ENCODE data around the gene SLC41A1. TPM values are rescaled to one million over a fixed set of nuclear protein-coding genes. Genes with fewer than 3 reads are reported as not detected.

SLC41A1 gene
- total RNA-seq, 3 donors from 2014 or later (not counting 1 experiment from before 2014, with no cell fraction given): 35.3 to 47.1 (median 39.5) TPM

- H3K27me3 Mint-ChIP-seq (ENCODE audit: low read depth in 2 of 2): no peaks in the 10 kb centered on the region
- no peak for DNase-seq
- peak overlapping the region; percentile 61 to 77 for H3K27ac Mint-ChIP-seq
- no peaks in the 10 kb centered on the region for H3K9me3 Mint-ChIP-seq
- H3K36me3 Mint-ChIP-seq: no peaks in the 10 kb centered on the region
- TF ChIP-seq CTCF (IDR thresholded peaks at IDR 0.05): no peak
- intact Hi-C loops (cut with micrococcal nuclease): no loop called here
- WGBS (ENCODE audit: insufficient coverage): 67% methylated on average over 4 of the region's 4 CpGs
- H3K4me3 ChIP-seq (ENCODE audit: low read length): no peak overlapping the region
- no peak for ATAC-seq
- no peaks in the 10 kb centered on the region for H3K36me3 ChIP-seq (ENCODE audit: control insufficient read depth, insufficient read depth, low read length)
- no peaks in the 10 kb centered on the region for H3K9me3 ChIP-seq (ENCODE audit: control insufficient read depth, insufficient read depth, low read length)
- peak overlapping the region; percentile 19 for H3K27ac ChIP-seq (ENCODE audit: low read length)
- H3K27me3 ChIP-seq (ENCODE audit: control insufficient read depth, insufficient read depth, low read length): no peaks in the 10 kb centered on the region
- H3K4me1 Mint-ChIP-seq: peaks cover 52 to 54% of the 10 kb centered on the region in 2 donors
- H3K4me1 ChIP-seq (ENCODE audit: control insufficient read depth, insufficient read depth, low read length): peaks cover 3% of the 10 kb centered on the region
- H3K4me3 Mint-ChIP-seq: no peak overlapping the region
Observed at GRCh38 chr1:205743977-205744376, 69.0 kb downstream of the SLC41A1 start.

DNA sequence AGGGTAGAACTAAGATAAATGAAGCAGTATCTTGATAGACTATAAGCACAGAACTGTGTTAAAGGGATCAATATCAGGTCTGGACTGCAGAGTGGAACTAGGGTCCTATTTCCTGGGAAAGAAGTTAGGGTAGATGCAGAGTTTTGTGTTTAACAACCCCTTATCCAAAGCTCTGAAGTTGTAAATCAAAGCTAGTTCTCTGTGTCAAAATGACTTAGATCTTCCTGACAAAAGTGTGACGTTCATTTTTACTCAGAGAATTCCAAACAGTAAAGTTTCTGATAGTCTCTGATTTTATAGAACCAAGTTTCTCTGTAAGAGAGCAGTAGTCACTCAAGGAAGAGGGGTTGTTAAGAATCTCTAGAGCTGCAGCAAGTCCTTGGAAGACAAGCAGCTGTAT lies 71.3 kb downstream of the SLC41A1 start:
- ATAC-seq: no peak
- Histone ChIP-seq H3K9me3 (ENCODE audit: control insufficient read depth, insufficient read depth, low read length) (no peaks in the 10 kb centered on the region), H3K36me3 (ENCODE audit: control insufficient read depth, insufficient read depth, low read length) (no peaks in the 10 kb centered on the region), H3K27me3 (ENCODE audit: control insufficient read depth, insufficient read depth, low read length) (no peaks in the 10 kb centered on the region), H3K4me1 (ENCODE audit: control insufficient read depth, insufficient read depth, low read length) (no peaks in the 10 kb centered on the region), H3K27ac (ENCODE audit: low read length) (no peak overlapping the region), H3K4me3 (ENCODE audit: low read length) (no peak overlapping the region)
- H3K36me3 Mint-ChIP-seq: no peaks in the 10 kb centered on the region
- DNase-seq: no peak
- WGBS (ENCODE audit: insufficient coverage): 75% methylated on average over 1 of the region's 1 CpG
- H3K27ac Mint-ChIP-seq: peak overlapping the region; percentile 58 to 71
- no peak overlapping the region for H3K4me3 Mint-ChIP-seq
- H3K4me1 Mint-ChIP-seq: peaks cover 42 to 44% of the 10 kb centered on the region in 2 donors
- H3K27me3 Mint-ChIP-seq (ENCODE audit: low read depth in 2 of 2): no peaks in the 10 kb centered on the region
- TF ChIP-seq CTCF (IDR thresholded peaks at IDR 0.05): no peak
- no peaks in the 10 kb centered on the region for H3K9me3 Mint-ChIP-seq
- intact Hi-C loops (cut with micrococcal nuclease): no loop called here

- intact Hi-C loops (cut with micrococcal nuclease): loop anchor here (5.0 kb wide), 1 partner anchor 33 kb away; no protein-coding TSS in a partner anchor
- H3K4me3 ChIP-seq (ENCODE audit: low read length): no peak overlapping the region
- Mint-ChIP-seq H3K27me3 (ENCODE audit: low read depth in 2 of 2) (no peaks in the 10 kb centered on the region), H3K4me3 (no peak overlapping the region), H3K4me1 (peaks cover 38 to 39% of the 10 kb centered on the region in 2 donors), H3K36me3 (no peaks in the 10 kb centered on the region), H3K27ac (peak overlapping the region; percentile 8 to 62), H3K9me3 (no peaks in the 10 kb centered on the region)
- 82% methylated on average over 5 of the region's 5 CpGs for WGBS (ENCODE audit: insufficient coverage)
- no peak for DNase-seq
- no peaks in the 10 kb centered on the region for H3K27me3 ChIP-seq (ENCODE audit: control insufficient read depth, insufficient read depth, low read length)
- H3K4me1 ChIP-seq (ENCODE audit: control insufficient read depth, insufficient read depth, low read length): no peaks in the 10 kb centered on the region
- peaks cover 2% of the 10 kb centered on the region for H3K36me3 ChIP-seq (ENCODE audit: control insufficient read depth, insufficient read depth, low read length)
- H3K27ac ChIP-seq (ENCODE audit: low read length): no peak overlapping the region
- no peak for TF ChIP-seq CTCF (IDR thresholded peaks at IDR 0.05)
- H3K9me3 ChIP-seq (ENCODE audit: control insufficient read depth, insufficient read depth, low read length): no peaks in the 10 kb centered on the region
- ATAC-seq: no peak
Observed at GRCh38 chr1:205739348-205740160, 73.4 kb downstream of the SLC41A1 start.

Other genes starting within 250 kb of the SLC41A1 start
- 100 to 1,000 TPM; 107 to 155 (median 139) TPM for gene ELK4, start 181.2 kb downstream of the SLC41A1 start, total RNA-seq
- 10 to 100 TPM in 1 of 3 donors, 1 to 10 TPM in 1, under 1 TPM in 1; 0.31 to 28.8 (median 1.8) TPM for gene SLC45A3, start 132.7 kb downstream of the SLC41A1 start, total RNA-seq
- 100 to 1,000 TPM in 2 of 3 donors, 10 to 100 TPM in 1; 89.2 to 113 (median 103) TPM for gene NUCKS1, start 63.0 kb downstream of the SLC41A1 start, total RNA-seq
- gene RAB29, start 37.7 kb downstream of the SLC41A1 start, total RNA-seq: 100 to 1,000 TPM in 1 of 3 donors, 10 to 100 TPM in 2; 69.0 to 120 (median 95.1) TPM
- gene PM20D1, start 36.9 kb upstream of the SLC41A1 start, total RNA-seq: 1 to 10 TPM in 2 of 3 donors, not detected in 1; 1.1 to 1.6 TPM
- gene SLC26A9, start 130.3 kb upstream of the SLC41A1 start, total RNA-seq: not detected
- under 1 TPM in 1 of 3 donors, not detected in 2; 0.19 TPM for gene RAB7B, start 190.2 kb upstream of the SLC41A1 start, total RNA-seq
- gene CTSE, start 210.7 kb upstream of the SLC41A1 start, total RNA-seq: not detected
- 10 to 100 TPM in 1 of 3 donors, under 1 TPM in 1, not detected in 1; 0.24 to 21.3 TPM for gene RHEX, start 240.0 kb upstream of the SLC41A1 start, total RNA-seq